Omental fat pad (tissue), 4 donors: Measurements from ENCODE around the gene SRGAP3. TPM values are rescaled to one million over a fixed set of nuclear protein-coding genes. Genes with fewer than 3 reads are reported as not detected.

Experiments used
- ATAC-seq: fragments of 150-250 bp; one replicate; pipeline ENCODE4 v1.9.1; 2016; ENCODE audit warnings: mild to moderate bottlenecking, moderate library complexity; ENCODE audit not compliant: low FRiP score
- DNase-seq: peaks from one replicate; pipeline ENCODE4 v3.0.0-alpha.2; 2019; ENCODE audit warnings: low spot score
- total RNA-seq, 4 donors: library from RNA; depleted of rRNA; stranded (reverse); fragments of >200 nt; gene quantifications; one replicate each; pipeline ENCODE4 v1.1.0, GENCODE V29; 2016
- TF ChIP-seq, protein P1 (sequence below), 3 donors: fragments of 450-650 bp; IDR thresholded peaks; one replicate each; pipeline ENCODE4 v1.5.1; 2016 to 2017; ENCODE audit warnings: antibody characterized with exemption in 3 of 3, mild to moderate bottlenecking in 3 of 3, moderate library complexity in 2 of 3

SRGAP3 gene
- total RNA-seq, 4 donors from 2014 or later: 3.0 to 5.3 (median 3.6) TPM

DNA sequence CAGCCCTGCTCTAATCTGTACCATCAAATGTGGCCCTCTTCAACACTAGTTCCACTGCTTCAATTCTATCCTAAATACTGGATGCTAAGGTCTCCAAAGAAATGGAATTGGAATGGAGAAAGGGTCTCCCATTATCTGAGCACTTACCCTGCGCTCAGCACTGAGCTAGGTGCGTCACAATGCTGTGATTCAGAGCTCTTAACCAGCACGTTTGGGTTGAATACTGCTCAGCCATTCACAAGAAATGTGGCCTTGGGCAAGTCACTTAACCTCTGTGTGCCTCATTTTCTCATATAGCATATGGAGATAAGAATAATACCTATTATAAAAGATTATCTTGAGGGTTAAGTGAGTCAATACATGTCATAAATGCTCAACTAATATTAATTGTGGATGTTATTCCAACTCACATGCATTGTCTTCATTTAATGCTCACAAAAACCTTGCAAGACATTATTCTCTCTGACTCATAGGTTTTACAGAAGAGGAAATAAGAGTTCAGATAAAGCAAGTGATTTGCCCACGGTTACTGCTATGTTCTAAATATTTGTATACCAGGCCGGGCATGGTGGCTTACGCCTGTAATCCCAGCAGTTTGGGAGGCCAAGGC is 27.4 kb upstream of the SRGAP3 start:
- DNase-seq (no peak), ATAC-seq (no peak)
- TF ChIP-seq, protein P1, sequence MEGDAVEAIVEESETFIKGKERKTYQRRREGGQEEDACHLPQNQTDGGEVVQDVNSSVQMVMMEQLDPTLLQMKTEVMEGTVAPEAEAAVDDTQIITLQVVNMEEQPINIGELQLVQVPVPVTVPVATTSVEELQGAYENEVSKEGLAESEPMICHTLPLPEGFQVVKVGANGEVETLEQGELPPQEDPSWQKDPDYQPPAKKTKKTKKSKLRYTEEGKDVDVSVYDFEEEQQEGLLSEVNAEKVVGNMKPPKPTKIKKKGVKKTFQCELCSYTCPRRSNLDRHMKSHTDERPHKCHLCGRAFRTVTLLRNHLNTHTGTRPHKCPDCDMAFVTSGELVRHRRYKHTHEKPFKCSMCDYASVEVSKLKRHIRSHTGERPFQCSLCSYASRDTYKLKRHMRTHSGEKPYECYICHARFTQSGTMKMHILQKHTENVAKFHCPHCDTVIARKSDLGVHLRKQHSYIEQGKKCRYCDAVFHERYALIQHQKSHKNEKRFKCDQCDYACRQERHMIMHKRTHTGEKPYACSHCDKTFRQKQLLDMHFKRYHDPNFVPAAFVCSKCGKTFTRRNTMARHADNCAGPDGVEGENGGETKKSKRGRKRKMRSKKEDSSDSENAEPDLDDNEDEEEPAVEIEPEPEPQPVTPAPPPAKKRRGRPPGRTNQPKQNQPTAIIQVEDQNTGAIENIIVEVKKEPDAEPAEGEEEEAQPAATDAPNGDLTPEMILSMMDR (IDR thresholded peaks at IDR 0.05): no peak

DNA sequence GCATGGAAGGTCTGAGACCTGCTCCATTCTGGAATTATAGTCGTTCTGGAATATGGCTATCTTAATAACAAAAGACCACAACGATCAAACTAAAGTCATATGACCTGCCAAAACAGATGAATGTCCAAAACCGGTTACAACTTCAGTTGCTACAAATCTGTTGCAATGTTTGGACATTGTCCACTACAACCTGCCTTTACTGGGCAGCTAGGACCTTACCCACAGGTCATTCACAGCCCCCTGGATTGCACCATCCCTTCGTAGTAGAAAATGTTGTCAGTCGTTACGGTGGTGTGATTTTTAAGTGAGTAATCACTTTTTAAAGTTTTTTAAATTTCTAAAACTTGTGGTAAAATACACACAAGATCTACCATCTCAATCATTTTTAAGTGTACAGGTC is 22.5 kb upstream of the SRGAP3 start:
- DNase-seq (no peak), ATAC-seq (no peak)
- TF ChIP-seq, protein P1 (IDR thresholded peaks at IDR 0.05): no peak

DNA sequence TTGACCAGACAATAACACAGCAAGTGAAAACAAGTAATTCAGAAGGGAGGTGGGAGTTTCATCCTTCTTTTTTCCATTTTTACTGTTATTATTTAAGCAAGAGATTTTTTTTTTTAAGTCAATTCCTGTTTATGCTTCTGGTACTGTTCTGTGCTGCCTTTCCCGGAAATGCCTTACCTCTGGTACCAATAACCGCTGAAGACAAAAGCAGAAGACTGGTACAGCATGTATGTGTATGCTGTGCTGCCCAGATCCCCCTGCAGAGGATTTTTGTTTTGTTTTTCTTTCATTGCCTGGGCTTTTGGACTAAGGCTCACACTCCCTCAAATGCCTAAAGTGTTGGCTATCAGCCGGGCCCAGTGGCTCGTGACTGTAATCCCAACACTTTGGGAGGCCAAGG is 21.3 kb upstream of the SRGAP3 start:
- TF ChIP-seq, protein P1 (IDR thresholded peaks at IDR 0.05): no peak
- ATAC-seq (no peak), DNase-seq (no peak)

DNA sequence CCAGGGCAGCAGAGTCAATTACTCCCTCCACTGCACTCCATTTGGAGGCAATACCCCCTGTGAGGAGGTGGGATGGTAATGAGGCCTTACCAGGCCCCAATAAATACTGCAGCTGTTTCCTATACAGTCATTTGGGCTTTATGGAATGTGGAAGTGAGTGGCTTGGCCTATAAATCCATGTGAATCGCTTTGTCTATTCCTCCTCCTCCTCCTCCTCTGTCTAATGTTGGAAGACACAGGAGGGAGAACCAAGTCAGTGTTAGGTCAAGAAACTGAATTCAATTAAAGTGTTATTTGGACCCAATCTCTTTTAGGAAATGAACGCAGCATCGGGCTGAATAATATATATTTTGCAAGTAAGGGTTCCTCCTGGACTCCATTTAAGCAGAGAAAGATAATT is 17.3 kb upstream of the SRGAP3 start:
- DNase-seq (no peak), ATAC-seq (no peak)

DNA sequence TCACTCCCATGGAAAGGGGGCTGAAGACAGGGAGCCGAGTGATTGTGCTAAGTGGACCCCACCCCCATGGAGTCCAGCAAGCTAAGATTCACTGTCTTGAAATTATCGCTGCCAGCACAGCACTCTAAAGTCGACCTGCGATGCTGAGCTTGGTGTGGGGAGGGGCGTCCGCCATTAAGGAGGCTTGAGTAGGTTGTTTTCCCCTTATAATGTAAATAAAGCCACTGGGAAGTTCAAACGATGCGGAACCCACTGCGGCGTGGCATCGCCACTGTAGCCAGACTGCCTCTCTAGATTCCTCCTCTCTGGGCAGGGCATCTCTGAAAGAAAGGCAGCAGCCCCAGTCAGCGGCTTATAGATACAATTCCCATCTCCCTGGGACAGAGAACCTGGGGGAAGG is 10.9 kb upstream of the SRGAP3 start:
- no peak for ATAC-seq
- TF ChIP-seq, protein P1 (IDR thresholded peaks at IDR 0.05): no peak

More for the DNA sequence above, 17.3 kb upstream of the SRGAP3 start:
- TF ChIP-seq, protein P1 (IDR thresholded peaks at IDR 0.05): no peak

DNA sequence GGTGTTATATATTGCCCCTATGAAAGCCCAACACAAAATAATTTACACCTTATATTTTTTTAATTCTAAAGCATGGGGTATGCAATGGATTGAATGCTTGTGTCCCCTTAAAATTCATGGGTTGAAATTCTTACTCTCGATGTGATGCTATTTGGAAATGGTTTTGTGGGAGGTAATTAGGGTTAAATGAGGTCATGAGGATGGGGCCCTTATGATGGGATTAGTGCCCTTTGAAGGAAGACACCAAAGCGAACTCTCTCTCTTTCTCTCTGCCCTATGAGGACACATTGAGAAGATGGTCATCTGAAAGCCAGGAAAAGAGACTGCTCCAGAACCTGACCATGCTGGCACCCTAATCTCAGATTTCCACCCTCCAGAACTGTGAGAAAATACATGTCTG is 7.6 kb upstream of the SRGAP3 start:
- DNase-seq (no peak), ATAC-seq (no peak)
- TF ChIP-seq, protein P1 (IDR thresholded peaks at IDR 0.05): no peak

More for the DNA sequence above, 10.9 kb upstream of the SRGAP3 start:
- DNase-seq: no peak

DNA sequence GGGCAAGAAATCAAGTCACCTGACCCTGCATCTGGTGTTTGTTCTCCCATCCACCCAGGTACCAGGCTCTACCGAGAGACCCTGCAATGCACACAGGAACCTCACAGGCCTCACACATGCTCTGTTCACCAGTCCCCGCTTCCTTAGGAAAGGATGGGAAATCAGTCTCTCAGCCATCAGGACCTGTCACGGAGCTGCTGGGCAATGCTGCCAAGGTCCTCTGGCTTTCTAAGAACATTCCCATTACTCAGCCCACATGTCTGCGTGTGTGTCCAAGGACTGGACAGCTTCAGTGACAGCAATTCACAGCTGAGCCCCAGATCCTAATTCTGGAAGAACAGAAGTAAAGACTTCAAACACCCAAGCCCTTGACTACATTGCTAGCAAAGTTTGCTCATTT is 6.5 kb upstream of the SRGAP3 start:
- ATAC-seq (no peak), DNase-seq (no peak)
- TF ChIP-seq, protein P1 (IDR thresholded peaks at IDR 0.05): no peak
